ENCODE results near the gene SUPT7L.

- TF ChIP-seq POLR2A (IDR thresholded peaks at IDR 0.05) (no peak), CTCF (IDR thresholded peaks at IDR 0.05) (no peak)
Measured at GRCh38 chr2:27652790-27653189, 10.6 kb downstream of the SUPT7L start.

All from right lobe of liver (tissue), 4 donors.